ENCODE results near the gene KSR2.

Gene KSR2

GRCh38 chr12:117792471-117792870 lies 176.3 kb downstream of the KSR2 start:
- Histone ChIP-seq H3K4ac (ENCODE audit: low read depth in 1 of 2, low read length in 2 of 2) (no peak overlapping the region), H4K91ac (ENCODE audit: low read length) (no peak overlapping the region)
- 82% methylated on average over 3 of the region's 4 CpGs for WGBS

DNA sequence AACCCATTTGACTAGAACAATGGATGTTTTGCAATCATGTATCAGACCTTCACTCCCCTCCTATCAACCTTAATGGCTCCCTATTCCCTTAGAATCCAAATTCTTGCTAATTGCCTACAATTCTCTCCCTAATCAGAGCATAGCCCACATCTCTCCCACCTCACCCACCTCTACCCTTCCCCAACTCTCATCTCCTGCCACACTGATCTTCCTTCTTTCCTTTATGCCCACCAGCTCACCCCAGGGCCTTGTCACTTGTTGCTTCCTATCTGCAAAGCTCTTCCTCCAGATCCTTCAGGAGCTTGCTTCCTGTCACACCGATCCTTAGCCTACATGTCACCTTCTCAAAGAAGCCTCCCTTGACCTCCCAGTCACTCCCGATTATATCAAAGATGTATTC lies 177.8 kb downstream of the KSR2 start:
- Histone ChIP-seq H2BK12ac (ENCODE audit: low read length in 2 of 2) (no peak overlapping the region), H3K36me3 (ENCODE audit: control insufficient read depth in 1 of 2, insufficient read depth in 2 of 2, low read depth in 1 of 2, low read length in 2 of 2) (peaks cover 0 to 6% of the 10 kb centered on the region in 2 experiments), H2BK15ac (ENCODE audit: low read depth, poor library complexity, severe bottlenecking) (no peak overlapping the region), H2AK5ac (ENCODE audit: low read length, severe bottlenecking) (no peak overlapping the region), H4K91ac (ENCODE audit: low read length) (no peak overlapping the region), H3K18ac (ENCODE audit: low read depth in 1 of 2, low read length in 2 of 2) (no peak overlapping the region), H3K79me1 (replicated peaks; ENCODE audit: low read length, poor library complexity, severe bottlenecking) (no peaks in the 10 kb centered on the region), H3K4me1 (ENCODE audit: control insufficient read depth, insufficient read depth, low read depth, low read length) (peaks cover 10% of the 10 kb centered on the region), H3K27me3 (ENCODE audit: control insufficient read depth in 1 of 2, insufficient read depth in 1 of 2, low read length in 2 of 2) (peaks cover 0 to 15% of the 10 kb centered on the region in 2 experiments), H2BK5ac (ENCODE audit: low read depth, low read length, poor library complexity, severe bottlenecking) (no peak overlapping the region), H3K14ac (ENCODE audit: low read length in 2 of 2) (no peak overlapping the region), H3K27ac (ENCODE audit: low read length, poor library complexity, severe bottlenecking) (no peak overlapping the region), H3K9ac (ENCODE audit: low read length) (no peak overlapping the region), H3K4me2 (ENCODE audit: low read length, poor library complexity, severe bottlenecking) (no peak overlapping the region), H2BK120ac (ENCODE audit: low read depth, low read length) (no peak overlapping the region), H3K4me3 (ENCODE audit: insufficient read depth in 1 of 2, low read depth in 1 of 2, low read length in 2 of 2) (no peak overlapping the region), H3K9me3 (ENCODE audit: control insufficient read depth, low read length) (no peaks in the 10 kb centered on the region), H4K8ac (ENCODE audit: low read length) (no peak overlapping the region), H3K23ac (ENCODE audit: low read length in 2 of 2) (no peak overlapping the region), H2AFZ (ENCODE audit: low read depth, low read length) (no peak overlapping the region), H3K4ac (ENCODE audit: low read depth in 1 of 2, low read length in 2 of 2) (no peak overlapping the region)
- DNase-seq: no peak
- 71% methylated on average over 2 of the region's 2 CpGs for WGBS

More at GRCh38 chr12:117792471-117792870, 176.3 kb downstream of the KSR2 start:
- Histone ChIP-seq H2BK12ac (ENCODE audit: low read length in 2 of 2) (no peak overlapping the region), H3K4me3 (ENCODE audit: insufficient read depth in 1 of 2, low read depth in 1 of 2, low read length in 2 of 2) (no peak overlapping the region), H3K9ac (ENCODE audit: low read length) (no peak overlapping the region), H3K9me3 (ENCODE audit: control insufficient read depth, low read length) (no peaks in the 10 kb centered on the region), H2AK5ac (ENCODE audit: low read length, severe bottlenecking) (no peak overlapping the region), H4K8ac (ENCODE audit: low read length) (no peak overlapping the region), H3K14ac (ENCODE audit: low read length in 2 of 2) (no peak overlapping the region), H3K27me3 (ENCODE audit: control insufficient read depth in 1 of 2, insufficient read depth in 1 of 2, low read length in 2 of 2) (peaks cover 0 to 15% of the 10 kb centered on the region in 2 experiments), H3K4me1 (ENCODE audit: control insufficient read depth, insufficient read depth, low read depth, low read length) (peaks cover 10% of the 10 kb centered on the region), H3K18ac (ENCODE audit: low read depth in 1 of 2, low read length in 2 of 2) (no peak overlapping the region), H3K23ac (ENCODE audit: low read length in 2 of 2) (no peak overlapping the region), H2AFZ (ENCODE audit: low read depth, low read length) (no peak overlapping the region), H2BK15ac (ENCODE audit: low read depth, poor library complexity, severe bottlenecking) (no peak overlapping the region), H3K79me1 (replicated peaks; ENCODE audit: low read length, poor library complexity, severe bottlenecking) (no peaks in the 10 kb centered on the region), H3K27ac (ENCODE audit: low read length, poor library complexity, severe bottlenecking) (no peak overlapping the region), H3K36me3 (ENCODE audit: control insufficient read depth in 1 of 2, insufficient read depth in 2 of 2, low read depth in 1 of 2, low read length in 2 of 2) (peaks cover 0 to 6% of the 10 kb centered on the region in 2 experiments), H2BK5ac (ENCODE audit: low read depth, low read length, poor library complexity, severe bottlenecking) (no peak overlapping the region), H3K4me2 (ENCODE audit: low read length, poor library complexity, severe bottlenecking) (no peak overlapping the region), H2BK120ac (ENCODE audit: low read depth, low read length) (no peak overlapping the region)
- no peak for DNase-seq

GRCh38 chr12:117790198-117790597 lies 178.6 kb downstream of the KSR2 start:
- Histone ChIP-seq H2BK120ac (ENCODE audit: low read depth, low read length) (no peak overlapping the region), H3K9me3 (ENCODE audit: control insufficient read depth, low read length) (no peaks in the 10 kb centered on the region), H3K27me3 (ENCODE audit: control insufficient read depth in 1 of 2, insufficient read depth in 1 of 2, low read length in 2 of 2) (peaks cover 0 to 15% of the 10 kb centered on the region in 2 experiments), H3K79me1 (replicated peaks; ENCODE audit: low read length, poor library complexity, severe bottlenecking) (no peaks in the 10 kb centered on the region), H3K14ac (ENCODE audit: low read length in 2 of 2) (no peak overlapping the region), H4K91ac (ENCODE audit: low read length) (no peak overlapping the region), H3K36me3 (ENCODE audit: control insufficient read depth in 1 of 2, insufficient read depth in 2 of 2, low read depth in 1 of 2, low read length in 2 of 2) (peaks cover 0 to 6% of the 10 kb centered on the region in 2 experiments), H2AFZ (ENCODE audit: low read depth, low read length) (no peak overlapping the region), H3K18ac (ENCODE audit: low read depth in 1 of 2, low read length in 2 of 2) (no peak overlapping the region), H3K4ac (ENCODE audit: low read depth in 1 of 2, low read length in 2 of 2) (no peak overlapping the region), H3K4me3 (ENCODE audit: insufficient read depth in 1 of 2, low read depth in 1 of 2, low read length in 2 of 2) (no peak overlapping the region), H2AK5ac (ENCODE audit: low read length, severe bottlenecking) (no peak overlapping the region), H4K8ac (ENCODE audit: low read length) (no peak overlapping the region), H2BK12ac (ENCODE audit: low read length in 2 of 2) (no peak overlapping the region), H3K4me1 (ENCODE audit: control insufficient read depth, insufficient read depth, low read depth, low read length) (peaks cover 10% of the 10 kb centered on the region), H3K9ac (ENCODE audit: low read length) (no peak overlapping the region), H3K4me2 (ENCODE audit: low read length, poor library complexity, severe bottlenecking) (no peak overlapping the region), H2BK15ac (ENCODE audit: low read depth, poor library complexity, severe bottlenecking) (no peak overlapping the region), H2BK5ac (ENCODE audit: low read depth, low read length, poor library complexity, severe bottlenecking) (no peak overlapping the region), H3K27ac (ENCODE audit: low read length, poor library complexity, severe bottlenecking) (no peak overlapping the region), H3K23ac (ENCODE audit: low read length in 2 of 2) (no peak overlapping the region)
- WGBS: 83% methylated on average over 2 of the region's 2 CpGs
- DNase-seq: no peak

DNA sequence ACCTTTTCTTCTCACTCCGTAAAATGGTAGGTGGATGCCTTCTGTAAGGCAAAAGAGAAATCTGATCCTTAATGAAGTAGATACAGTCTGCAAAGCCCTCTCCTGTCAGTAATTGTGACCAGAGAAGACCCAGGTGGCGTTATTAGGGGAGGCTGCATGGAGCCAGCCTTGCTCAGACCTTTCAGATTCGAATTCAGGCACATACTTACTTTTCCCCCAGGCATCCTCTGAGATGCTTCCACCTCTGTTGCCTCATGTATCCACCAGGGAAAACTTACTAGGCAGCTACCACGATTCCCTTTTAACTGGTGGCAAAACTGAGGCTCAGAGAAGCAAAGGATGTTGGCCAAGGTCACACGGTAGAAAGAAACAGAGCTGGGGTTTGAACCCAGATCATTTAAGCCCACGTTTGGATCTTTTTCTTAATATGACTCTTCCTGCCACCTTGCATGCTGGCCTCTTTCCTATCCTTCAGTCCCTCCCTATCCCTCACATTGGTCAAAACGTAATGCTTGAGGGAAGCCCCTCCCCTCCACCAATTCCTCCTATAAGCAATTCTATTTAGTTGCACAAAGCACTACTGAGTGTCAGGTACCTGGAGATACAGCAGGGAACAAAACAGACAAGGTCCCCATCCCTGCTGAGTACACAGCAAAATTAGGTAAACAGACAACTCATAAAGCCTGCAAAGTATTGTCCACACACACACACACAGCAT lies 179.4 kb downstream of the KSR2 start:
- peaks cover 0 to 6% of the 10 kb centered on the region in 2 experiments for H3K36me3 ChIP-seq (ENCODE audit: control insufficient read depth in 1 of 2, insufficient read depth in 2 of 2, low read depth in 1 of 2, low read length in 2 of 2)
- no peak overlapping the region for H3K27ac ChIP-seq (ENCODE audit: low read length, poor library complexity, severe bottlenecking)
- H3K9me3 ChIP-seq (ENCODE audit: control insufficient read depth, low read length): no peaks in the 10 kb centered on the region
- H3K4ac ChIP-seq (ENCODE audit: low read depth in 1 of 2, low read length in 2 of 2): no peak overlapping the region
- no peak overlapping the region for H2BK12ac ChIP-seq (ENCODE audit: low read length in 2 of 2)
- H2BK15ac ChIP-seq (ENCODE audit: low read depth, poor library complexity, severe bottlenecking): no peak overlapping the region
- H3K23ac ChIP-seq (ENCODE audit: low read length in 2 of 2): no peak overlapping the region
- no peak overlapping the region for H2BK120ac ChIP-seq (ENCODE audit: low read depth, low read length)
- peaks cover 0 to 15% of the 10 kb centered on the region in 2 experiments for H3K27me3 ChIP-seq (ENCODE audit: control insufficient read depth in 1 of 2, insufficient read depth in 1 of 2, low read length in 2 of 2)
- no peak for DNase-seq
- no peak overlapping the region for H3K18ac ChIP-seq (ENCODE audit: low read depth in 1 of 2, low read length in 2 of 2)
- H4K8ac ChIP-seq (ENCODE audit: low read length): no peak overlapping the region
- no peak overlapping the region for H2BK5ac ChIP-seq (ENCODE audit: low read depth, low read length, poor library complexity, severe bottlenecking)
- 36% methylated on average over 6 of the region's 7 CpGs for WGBS
- no peak overlapping the region for H2AFZ ChIP-seq (ENCODE audit: low read depth, low read length)
- no peak overlapping the region for H2AK5ac ChIP-seq (ENCODE audit: low read length, severe bottlenecking)
- H3K79me1 ChIP-seq (replicated peaks; ENCODE audit: low read length, poor library complexity, severe bottlenecking): no peaks in the 10 kb centered on the region
- peaks cover 10% of the 10 kb centered on the region for H3K4me1 ChIP-seq (ENCODE audit: control insufficient read depth, insufficient read depth, low read depth, low read length)
- H4K91ac ChIP-seq (ENCODE audit: low read length): no peak overlapping the region
- no peak overlapping the region for H3K4me2 ChIP-seq (ENCODE audit: low read length, poor library complexity, severe bottlenecking)
- no peak overlapping the region for H3K4me3 ChIP-seq (ENCODE audit: insufficient read depth in 1 of 2, low read depth in 1 of 2, low read length in 2 of 2)
- H3K14ac ChIP-seq (ENCODE audit: low read length in 2 of 2): no peak overlapping the region
- no peak overlapping the region for H3K9ac ChIP-seq (ENCODE audit: low read length)

All from mesenchymal stem cell (in vitro differentiated cells and primary cell).